ENCODE data around the gene SEMA4D. TPM values are rescaled to one million over a fixed set of nuclear protein-coding genes. Genes with fewer than 3 reads are reported as not detected.

The SEMA4D gene
- total RNA-seq, 1 donor: 0.72 TPM

- Histone ChIP-seq H3K9me3 (ENCODE audit: low read depth, low read length) (no peaks in the 10 kb centered on the region), H3K27me3 (ENCODE audit: insufficient read depth, low read length) (peaks cover 11% of the 10 kb centered on the region), H3K4me1 (ENCODE audit: insufficient read depth, low read length) (no peaks in the 10 kb centered on the region), H3K36me3 (ENCODE audit: insufficient read depth, low read length) (no peaks in the 10 kb centered on the region), H3K4me2 (ENCODE audit: insufficient read depth, low read length) (no peak overlapping the region), H4K20me1 (ENCODE audit: insufficient read depth, low read length) (no peaks in the 10 kb centered on the region), H3K4me3 (ENCODE audit: insufficient read depth, low read length) (no peak overlapping the region), H3K79me2 (ENCODE audit: insufficient read depth, low read length) (no peaks in the 10 kb centered on the region), H3K27ac (ENCODE audit: low read depth, low read length) (no peak overlapping the region), H2AFZ (ENCODE audit: low read length) (no peak overlapping the region)
- TF ChIP-seq CTCF (IDR thresholded peaks at IDR 0.05; ENCODE audit: extremely low read depth, low read depth, low read length): no peak
- DNase-seq (ENCODE audit: insufficient read length, low spot score, missing footprints): no peak
Measured at GRCh38 chr9:89495824-89496560, 1.9 kb downstream of the SEMA4D start.

DNA sequence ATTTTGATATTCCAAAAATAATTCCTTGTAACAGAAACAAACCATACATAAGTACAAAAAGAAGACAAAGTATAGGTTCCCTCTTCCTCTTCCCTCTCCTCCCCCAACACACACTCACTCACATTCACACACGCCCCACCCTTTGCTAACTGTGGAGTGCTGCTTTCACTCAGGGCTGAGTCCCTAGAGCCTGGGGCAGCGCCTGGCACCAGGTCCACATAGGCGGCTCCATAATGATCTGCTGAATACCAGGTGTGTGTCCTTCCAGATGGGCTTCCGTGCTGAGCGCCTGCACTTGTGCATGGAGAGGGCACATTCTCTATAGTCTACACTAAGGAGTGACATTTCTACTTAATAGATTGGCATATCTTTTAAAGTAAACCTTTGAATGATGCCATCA is 3.7 kb downstream of the SEMA4D start:
- no peak overlapping the region for H3K4me3 ChIP-seq (ENCODE audit: insufficient read depth, low read length)
- DNase-seq (ENCODE audit: insufficient read length, low spot score, missing footprints): no peak
- H3K9me3 ChIP-seq (ENCODE audit: low read depth, low read length): no peaks in the 10 kb centered on the region
- H3K27me3 ChIP-seq (ENCODE audit: insufficient read depth, low read length): peaks cover 11% of the 10 kb centered on the region
- no peaks in the 10 kb centered on the region for H3K4me1 ChIP-seq (ENCODE audit: insufficient read depth, low read length)
- no peaks in the 10 kb centered on the region for H3K36me3 ChIP-seq (ENCODE audit: insufficient read depth, low read length)
- H3K27ac ChIP-seq (ENCODE audit: low read depth, low read length): no peak overlapping the region
- no peak overlapping the region for H2AFZ ChIP-seq (ENCODE audit: low read length)
- H3K4me2 ChIP-seq (ENCODE audit: insufficient read depth, low read length): no peak overlapping the region
- no peaks in the 10 kb centered on the region for H4K20me1 ChIP-seq (ENCODE audit: insufficient read depth, low read length)
- H3K79me2 ChIP-seq (ENCODE audit: insufficient read depth, low read length): no peaks in the 10 kb centered on the region
- TF ChIP-seq CTCF (IDR thresholded peaks at IDR 0.05; ENCODE audit: extremely low read depth, low read depth, low read length): no peak

DNA sequence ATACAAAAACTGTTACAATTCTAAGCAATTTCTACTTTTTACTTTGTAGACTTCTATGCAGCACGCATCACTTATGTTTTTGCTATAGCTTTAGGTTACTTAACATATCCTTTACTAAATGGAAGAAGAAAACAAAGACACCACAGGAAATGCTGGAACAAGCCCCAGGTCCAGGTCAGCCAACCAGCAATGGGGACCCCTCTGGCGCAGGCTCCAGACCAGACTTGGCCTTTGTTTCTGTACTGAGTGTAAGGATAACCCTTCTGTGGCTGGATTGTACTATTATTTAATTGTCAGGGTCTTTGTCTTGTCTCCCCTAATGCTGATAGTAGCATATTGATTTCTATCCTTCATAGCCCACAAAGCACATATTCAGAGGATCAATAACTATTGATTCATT is 4.2 kb downstream of the SEMA4D start:
- H3K9me3 ChIP-seq (ENCODE audit: low read depth, low read length): no peaks in the 10 kb centered on the region
- H3K79me2 ChIP-seq (ENCODE audit: insufficient read depth, low read length): no peaks in the 10 kb centered on the region
- DNase-seq (ENCODE audit: insufficient read length, low spot score, missing footprints): no peak
- no peak overlapping the region for H3K4me3 ChIP-seq (ENCODE audit: insufficient read depth, low read length)
- H4K20me1 ChIP-seq (ENCODE audit: insufficient read depth, low read length): no peaks in the 10 kb centered on the region
- no peaks in the 10 kb centered on the region for H3K36me3 ChIP-seq (ENCODE audit: insufficient read depth, low read length)
- no peak overlapping the region for H3K27ac ChIP-seq (ENCODE audit: low read depth, low read length)
- no peak overlapping the region for H3K4me2 ChIP-seq (ENCODE audit: insufficient read depth, low read length)
- H3K4me1 ChIP-seq (ENCODE audit: insufficient read depth, low read length): no peaks in the 10 kb centered on the region
- H2AFZ ChIP-seq (ENCODE audit: low read length): no peak overlapping the region
- peaks cover 11% of the 10 kb centered on the region for H3K27me3 ChIP-seq (ENCODE audit: insufficient read depth, low read length)
- TF ChIP-seq CTCF (IDR thresholded peaks at IDR 0.05; ENCODE audit: extremely low read depth, low read depth, low read length): no peak

- Histone ChIP-seq H3K9me3 (ENCODE audit: low read depth, low read length) (no peaks in the 10 kb centered on the region), H3K4me2 (ENCODE audit: insufficient read depth, low read length) (no peak overlapping the region), H3K4me1 (ENCODE audit: insufficient read depth, low read length) (no peaks in the 10 kb centered on the region), H3K36me3 (ENCODE audit: insufficient read depth, low read length) (no peaks in the 10 kb centered on the region), H3K27me3 (ENCODE audit: insufficient read depth, low read length) (peaks cover 11% of the 10 kb centered on the region), H3K27ac (ENCODE audit: low read depth, low read length) (no peak overlapping the region), H3K4me3 (ENCODE audit: insufficient read depth, low read length) (no peak overlapping the region), H2AFZ (ENCODE audit: low read length) (no peak overlapping the region), H4K20me1 (ENCODE audit: insufficient read depth, low read length) (no peaks in the 10 kb centered on the region), H3K79me2 (ENCODE audit: insufficient read depth, low read length) (no peaks in the 10 kb centered on the region)
- TF ChIP-seq CTCF (IDR thresholded peaks at IDR 0.05; ENCODE audit: extremely low read depth, low read depth, low read length): no peak
- no peak for DNase-seq (ENCODE audit: insufficient read length, low spot score, missing footprints)
Measured at GRCh38 chr9:89493181-89493580, 4.7 kb downstream of the SEMA4D start.

All from osteoblast (primary cell).